ENCODE results near the gene DUSP28.
A peak's percentile ranks its signal among the peaks of the same experiment; 100 is the strongest.

The DUSP28 gene

DNA sequence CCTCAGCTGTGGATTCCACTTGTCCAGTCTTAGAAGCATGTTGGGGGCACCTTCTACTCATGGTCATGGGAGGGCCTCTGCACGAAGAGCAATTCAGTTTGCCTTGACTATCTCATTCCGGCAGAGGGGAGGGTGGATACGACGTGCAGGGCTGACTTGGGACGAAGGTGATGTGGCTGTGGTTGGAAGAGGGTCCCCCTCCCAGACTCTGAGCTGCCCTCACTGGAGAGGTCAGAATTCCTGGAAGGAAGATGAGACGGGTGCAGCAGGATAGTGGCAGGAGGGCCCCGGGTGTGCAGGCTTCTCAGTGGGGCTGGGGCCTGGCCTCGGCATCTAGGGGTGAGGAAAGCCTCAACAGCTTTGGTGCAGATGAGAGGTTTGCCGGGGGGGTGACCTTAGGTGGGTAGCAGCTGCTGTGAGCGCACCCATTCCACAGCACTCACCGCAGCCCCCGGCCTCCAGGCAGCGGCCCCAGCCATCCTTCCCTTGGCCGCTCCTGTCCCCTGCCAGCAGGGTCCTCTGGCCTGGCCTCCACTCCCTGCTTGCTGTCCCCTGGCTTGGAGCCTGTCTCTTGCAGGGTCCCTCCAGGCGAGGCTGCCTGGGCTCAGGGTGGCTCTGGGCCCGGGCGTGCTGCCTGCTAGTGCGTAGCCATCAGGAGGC, 11.3 kb downstream of the DUSP28 start:
- peaks cover 32% of the 10 kb centered on the region for H3K4me1 Mint-ChIP-seq (ENCODE audit: low read depth)
- no peaks in the 10 kb centered on the region for H3K27me3 Mint-ChIP-seq
- H3K4me3 Mint-ChIP-seq, result no peak overlapping the region
- H3K27ac Mint-ChIP-seq, result peak overlapping the region; percentile 36
- H3K9me3 Mint-ChIP-seq, result no peaks in the 10 kb centered on the region
- no peaks in the 10 kb centered on the region for H3K36me3 Mint-ChIP-seq (ENCODE audit: low read depth)

DNA sequence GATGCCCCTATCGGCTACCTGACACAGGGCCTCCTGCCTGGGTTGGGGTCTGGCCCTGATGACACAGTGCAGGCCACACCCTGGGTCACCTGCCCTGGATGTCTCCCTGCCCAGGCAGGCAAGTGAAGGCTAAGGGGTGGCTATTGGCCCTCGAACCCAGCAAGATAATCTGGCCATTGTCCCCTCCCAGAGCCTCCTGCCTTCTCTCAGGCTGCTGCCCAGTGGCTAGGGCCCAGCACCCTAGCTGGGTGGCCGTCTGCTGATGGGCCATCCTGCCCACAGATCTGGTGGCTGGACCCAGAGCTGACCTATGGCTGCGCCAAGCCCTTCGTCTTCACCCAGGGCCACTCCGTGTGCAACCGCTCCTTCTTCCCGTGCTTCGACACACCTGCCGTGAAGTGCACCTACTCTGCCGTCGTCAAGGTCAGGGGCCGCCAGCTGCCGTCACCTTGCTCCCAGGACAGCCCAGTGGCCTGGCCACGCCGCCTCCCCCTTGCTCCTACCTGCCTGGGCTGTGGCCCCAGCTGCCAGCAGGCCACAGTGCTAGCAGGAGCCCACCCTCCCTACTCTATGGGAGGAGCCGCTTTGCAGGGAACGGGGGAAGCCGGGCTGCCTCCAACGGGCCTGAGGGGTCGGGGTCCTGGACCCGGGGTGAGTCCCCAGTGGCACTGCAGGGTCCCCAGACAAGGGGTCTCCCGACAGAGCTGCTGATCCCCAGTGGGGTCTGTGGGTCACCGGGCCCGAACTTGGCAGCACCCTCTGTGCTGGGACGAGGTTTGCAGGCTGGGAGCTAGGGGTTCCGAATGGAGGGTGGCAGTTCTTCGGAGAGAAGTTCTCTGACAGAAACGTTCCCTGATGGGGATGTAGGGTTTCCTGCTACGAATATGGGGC, 12.2 kb downstream of the DUSP28 start:
- H3K27me3 Mint-ChIP-seq, result no peaks in the 10 kb centered on the region
- H3K4me1 Mint-ChIP-seq (ENCODE audit: low read depth), result peaks cover 27% of the 10 kb centered on the region
- no peak overlapping the region for H3K27ac Mint-ChIP-seq
- no peaks in the 10 kb centered on the region for H3K9me3 Mint-ChIP-seq
- H3K36me3 Mint-ChIP-seq (ENCODE audit: low read depth), result no peaks in the 10 kb centered on the region
- H3K4me3 Mint-ChIP-seq, result no peak overlapping the region

DNA sequence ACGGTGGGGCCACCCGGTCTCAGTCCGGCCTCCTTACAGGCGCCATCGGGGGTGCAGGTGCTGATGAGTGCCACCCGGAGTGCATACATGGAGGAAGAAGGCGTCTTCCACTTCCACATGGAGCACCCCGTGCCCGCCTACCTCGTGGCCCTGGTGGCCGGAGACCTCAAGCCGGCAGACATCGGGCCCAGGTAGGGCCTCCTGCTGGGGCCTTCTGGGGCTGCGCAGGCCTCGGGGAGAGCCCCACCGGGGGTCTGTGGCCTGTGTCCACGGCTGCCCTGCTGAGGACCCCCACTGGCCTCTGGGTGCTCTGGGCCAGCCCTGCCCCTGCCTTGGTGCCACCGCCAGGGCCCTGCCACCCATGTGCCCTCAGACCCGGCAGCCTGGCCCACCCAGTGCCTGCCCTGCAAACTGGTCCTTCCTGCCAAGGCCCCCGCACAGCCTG, 12.9 kb downstream of the DUSP28 start:
- no peaks in the 10 kb centered on the region for H3K27me3 Mint-ChIP-seq
- no peaks in the 10 kb centered on the region for H3K9me3 Mint-ChIP-seq
- H3K36me3 Mint-ChIP-seq (ENCODE audit: low read depth), result no peaks in the 10 kb centered on the region
- peaks cover 22% of the 10 kb centered on the region for H3K4me1 Mint-ChIP-seq (ENCODE audit: low read depth)
- no peak overlapping the region for H3K27ac Mint-ChIP-seq
- no peak overlapping the region for H3K4me3 Mint-ChIP-seq

DNA sequence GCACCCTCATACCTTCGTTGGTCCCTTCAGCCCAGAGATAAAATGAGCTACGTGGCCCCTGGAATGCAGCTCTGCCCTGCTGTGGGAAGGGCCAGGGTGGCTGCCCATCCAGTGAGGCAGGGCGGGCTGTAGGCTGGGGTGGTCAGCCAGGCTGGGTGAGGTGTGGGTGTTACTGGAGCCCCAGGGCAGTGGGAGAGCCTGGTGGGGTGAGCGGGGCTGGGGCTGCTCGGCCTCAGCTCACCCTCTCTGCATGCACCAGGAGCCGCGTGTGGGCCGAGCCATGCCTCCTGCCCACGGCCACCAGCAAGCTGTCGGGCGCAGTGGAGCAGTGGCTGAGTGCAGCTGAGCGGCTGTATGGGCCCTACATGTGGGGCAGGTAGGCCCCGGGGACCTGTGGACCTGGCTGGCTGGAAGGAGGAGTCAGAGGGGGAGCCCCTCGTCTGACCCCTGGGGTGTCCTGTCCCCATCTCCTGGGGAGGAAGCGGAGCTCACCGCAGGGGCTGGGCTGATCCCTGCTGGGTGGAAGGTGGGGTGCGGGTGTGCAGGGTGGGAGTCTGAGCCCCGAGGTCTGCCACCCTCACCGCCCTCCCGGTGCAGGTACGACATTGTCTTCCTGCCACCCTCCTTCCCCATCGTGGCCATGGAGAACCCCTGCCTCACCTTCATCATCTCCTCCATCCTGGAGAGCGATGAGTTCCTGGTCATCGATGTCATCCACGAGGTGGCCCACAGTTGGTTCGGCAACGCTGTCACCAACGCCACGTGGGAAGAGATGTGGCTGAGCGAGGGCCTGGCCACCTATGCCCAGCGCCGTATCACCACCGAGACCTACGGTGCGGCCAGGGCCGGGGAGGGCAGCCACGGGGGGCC, 13.6 kb downstream of the DUSP28 start:
- Mint-ChIP-seq H3K27me3 (no peaks in the 10 kb centered on the region), H3K4me3 (no peak overlapping the region), H3K36me3 (ENCODE audit: low read depth) (peaks cover 3% of the 10 kb centered on the region), H3K9me3 (no peaks in the 10 kb centered on the region), H3K27ac (no peak overlapping the region), H3K4me1 (ENCODE audit: low read depth) (peaks cover 22% of the 10 kb centered on the region)

DNA sequence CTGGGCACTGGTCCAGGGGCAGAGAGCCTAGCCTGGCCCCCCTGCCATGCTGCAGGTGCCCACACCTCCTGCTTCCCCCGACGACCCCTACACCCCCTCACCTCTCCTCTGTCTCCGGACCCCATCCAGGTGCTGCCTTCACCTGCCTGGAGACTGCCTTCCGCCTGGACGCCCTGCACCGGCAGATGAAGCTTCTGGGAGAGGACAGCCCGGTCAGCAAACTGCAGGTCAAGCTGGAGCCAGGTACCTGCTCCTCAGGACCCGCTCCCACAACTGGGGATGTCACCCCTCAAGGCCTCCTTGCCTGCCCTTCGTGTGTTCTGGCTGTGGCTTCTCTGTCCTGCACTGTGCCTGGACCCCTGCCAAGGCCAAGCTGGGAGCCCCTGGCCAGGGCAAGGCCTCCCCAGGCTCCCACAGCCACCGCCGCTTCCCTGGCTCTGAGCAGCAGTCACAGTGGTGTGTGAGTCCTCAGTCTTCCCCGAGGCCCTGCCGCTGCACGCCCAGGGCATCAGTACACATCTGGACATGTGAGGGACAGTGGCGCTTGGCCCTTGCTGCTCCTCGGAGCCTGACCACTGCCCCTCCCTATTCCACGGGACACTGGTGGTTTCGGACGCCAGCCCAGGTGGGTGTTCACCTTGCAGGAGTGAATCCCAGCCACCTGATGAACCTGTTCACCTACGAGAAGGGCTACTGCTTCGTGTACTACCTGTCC, 14.4 kb downstream of the DUSP28 start:
- peaks cover 5% of the 10 kb centered on the region for H3K36me3 Mint-ChIP-seq (ENCODE audit: low read depth)
- no peaks in the 10 kb centered on the region for H3K9me3 Mint-ChIP-seq
- H3K4me1 Mint-ChIP-seq (ENCODE audit: low read depth), result peaks cover 25% of the 10 kb centered on the region
- H3K4me3 Mint-ChIP-seq, result no peak overlapping the region
- H3K27me3 Mint-ChIP-seq, result no peaks in the 10 kb centered on the region
- no peak overlapping the region for H3K27ac Mint-ChIP-seq

DNA sequence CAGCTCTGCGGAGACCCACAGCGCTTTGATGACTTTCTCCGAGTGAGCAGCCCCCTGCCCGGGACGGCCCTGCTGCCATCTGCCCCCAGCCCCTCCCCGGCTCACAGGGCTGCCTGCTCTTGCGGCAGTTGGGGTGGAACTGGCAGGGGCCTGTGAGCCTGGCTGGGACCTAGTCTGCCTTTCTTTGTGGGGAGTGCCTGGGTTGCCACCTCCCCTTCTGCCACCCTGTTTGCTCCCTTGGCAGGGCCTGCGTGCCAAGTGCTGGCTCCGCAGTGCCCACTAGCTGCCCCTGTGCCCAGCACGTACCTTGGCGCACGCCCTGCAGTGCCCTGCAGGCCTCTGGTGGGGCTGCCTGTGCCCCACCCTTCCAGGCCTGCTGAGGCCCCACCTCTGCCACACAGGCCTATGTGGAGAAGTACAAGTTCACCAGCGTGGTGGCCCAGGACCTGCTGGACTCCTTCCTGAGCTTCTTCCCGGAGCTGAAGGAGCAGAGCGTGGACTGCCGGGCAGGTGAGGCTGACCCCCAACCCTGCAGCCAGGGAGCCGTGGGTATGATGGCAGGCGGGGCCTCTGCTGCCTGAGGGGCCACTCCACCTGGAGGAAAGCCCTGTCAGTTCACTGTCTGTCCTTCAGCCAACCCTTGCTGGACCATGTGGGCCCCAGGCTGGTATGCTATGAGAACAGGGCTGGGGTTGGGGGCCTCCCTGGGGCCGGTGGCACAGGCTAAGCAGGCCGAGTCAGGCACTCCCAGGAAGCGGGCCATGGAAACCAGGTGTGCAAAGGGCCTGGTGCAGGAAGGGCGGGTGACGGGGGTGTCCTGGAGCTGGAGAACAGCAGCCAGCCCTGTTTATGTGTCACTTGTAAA, 15.2 kb downstream of the DUSP28 start:
- Mint-ChIP-seq H3K4me1 (ENCODE audit: low read depth) (peaks cover 25% of the 10 kb centered on the region), H3K27me3 (no peaks in the 10 kb centered on the region), H3K36me3 (ENCODE audit: low read depth) (peaks cover 12% of the 10 kb centered on the region), H3K4me3 (no peak overlapping the region), H3K27ac (no peak overlapping the region), H3K9me3 (no peaks in the 10 kb centered on the region)

DNA sequence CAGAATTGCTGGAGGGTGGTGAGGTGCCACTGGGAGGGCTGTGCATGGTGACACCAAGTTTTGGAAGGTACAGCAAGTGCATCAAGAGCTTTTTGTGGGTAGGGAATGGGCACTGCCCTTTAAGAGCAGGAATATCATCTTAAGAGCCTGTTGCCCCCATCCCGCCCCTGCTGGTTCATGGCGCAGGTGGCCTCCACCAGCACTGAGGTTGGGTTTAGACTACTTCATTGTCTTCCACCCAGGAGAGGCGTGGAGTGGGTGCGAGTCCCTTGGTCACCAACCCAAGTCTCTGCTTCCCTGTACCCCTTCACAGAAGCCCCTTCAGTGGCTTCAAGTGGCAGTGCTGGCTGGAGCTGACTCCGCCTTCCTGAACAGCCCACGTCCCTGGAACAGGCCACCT, 15.9 kb downstream of the DUSP28 start:
- Mint-ChIP-seq H3K4me3 (no peak overlapping the region), H3K27me3 (no peaks in the 10 kb centered on the region), H3K9me3 (no peaks in the 10 kb centered on the region), H3K36me3 (ENCODE audit: low read depth) (peaks cover 20% of the 10 kb centered on the region), H3K27ac (no peak overlapping the region), H3K4me1 (ENCODE audit: low read depth) (peaks cover 20% of the 10 kb centered on the region)

DNA sequence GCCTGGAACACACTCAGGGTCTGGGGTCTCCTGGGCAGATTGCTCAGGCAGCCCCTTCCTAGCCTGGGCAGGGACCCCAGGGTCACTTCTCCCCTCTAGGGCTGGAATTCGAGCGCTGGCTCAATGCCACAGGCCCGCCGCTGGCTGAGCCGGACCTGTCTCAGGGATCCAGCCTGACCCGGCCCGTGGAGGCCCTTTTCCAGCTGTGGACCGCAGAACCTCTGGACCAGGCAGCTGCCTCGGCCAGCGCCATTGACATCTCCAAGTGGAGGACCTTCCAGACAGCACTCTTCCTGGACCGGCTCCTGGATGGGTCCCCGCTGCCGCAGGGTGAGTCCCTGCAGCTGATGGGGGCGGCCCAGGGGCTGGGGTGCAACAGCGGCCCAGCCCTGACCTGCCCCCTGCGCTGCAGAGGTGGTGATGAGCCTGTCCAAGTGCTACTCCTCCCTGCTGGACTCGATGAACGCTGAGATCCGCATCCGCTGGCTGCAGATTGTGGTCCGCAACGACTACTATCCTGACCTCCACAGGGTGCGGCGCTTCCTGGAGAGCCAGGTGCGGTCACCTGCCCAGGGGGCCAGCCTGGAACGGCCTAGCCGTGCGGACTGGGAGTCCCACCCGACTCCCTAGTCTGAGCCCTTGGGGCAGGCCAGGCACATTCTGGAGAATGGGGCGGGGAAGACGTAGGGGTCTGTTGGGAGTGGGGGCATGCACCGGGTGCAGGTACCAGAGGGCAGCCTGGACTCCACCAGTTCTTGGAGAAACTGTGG, 16.5 kb downstream of the DUSP28 start:
- peaks cover 24% of the 10 kb centered on the region for H3K36me3 Mint-ChIP-seq (ENCODE audit: low read depth)
- H3K4me1 Mint-ChIP-seq (ENCODE audit: low read depth), result peaks cover 16% of the 10 kb centered on the region
- H3K27ac Mint-ChIP-seq, result no peak overlapping the region
- no peak overlapping the region for H3K4me3 Mint-ChIP-seq
- no peaks in the 10 kb centered on the region for H3K27me3 Mint-ChIP-seq
- H3K9me3 Mint-ChIP-seq, result no peaks in the 10 kb centered on the region

DNA sequence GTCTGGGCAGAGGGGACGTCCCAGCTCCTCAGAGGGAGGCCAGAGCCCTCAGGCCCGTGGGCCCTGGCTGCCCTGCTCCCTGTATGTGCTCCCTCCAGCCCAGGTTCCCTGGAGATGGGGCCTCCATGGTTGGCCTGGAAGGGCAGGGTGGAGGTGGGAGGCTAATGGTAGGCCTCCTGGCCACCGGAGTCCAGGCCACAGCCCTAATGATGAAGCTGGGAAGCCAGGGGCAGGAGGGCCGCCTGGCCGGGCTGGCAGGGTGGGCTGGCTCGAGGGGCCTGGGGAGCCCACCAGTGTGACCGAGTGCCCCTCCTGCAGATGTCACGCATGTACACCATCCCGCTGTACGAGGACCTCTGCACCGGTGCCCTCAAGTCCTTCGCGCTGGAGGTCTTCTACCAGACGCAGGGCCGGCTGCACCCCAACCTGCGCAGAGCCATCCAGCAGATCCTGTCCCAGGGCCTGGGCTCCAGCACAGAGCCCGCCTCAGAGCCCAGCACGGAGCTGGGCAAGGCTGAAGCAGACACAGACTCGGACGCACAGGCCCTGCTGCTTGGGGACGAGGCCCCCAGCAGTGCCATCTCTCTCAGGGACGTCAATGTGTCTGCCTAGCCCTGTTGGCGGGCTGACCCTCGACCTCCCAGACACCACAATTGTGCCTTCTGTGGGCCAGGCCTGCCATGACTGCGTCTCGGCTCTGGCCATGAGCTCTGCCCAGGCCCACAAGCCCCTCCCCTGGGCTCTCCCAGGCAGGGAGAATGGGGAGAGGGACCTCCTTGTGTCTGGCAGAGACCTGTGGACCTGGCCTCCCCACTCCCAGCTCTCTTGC, 17.3 kb downstream of the DUSP28 start:
- peaks cover 30% of the 10 kb centered on the region for H3K36me3 Mint-ChIP-seq (ENCODE audit: low read depth)
- no peak overlapping the region for H3K4me3 Mint-ChIP-seq
- peaks cover 21% of the 10 kb centered on the region for H3K4me1 Mint-ChIP-seq (ENCODE audit: low read depth)
- H3K27me3 Mint-ChIP-seq, result no peaks in the 10 kb centered on the region
- H3K27ac Mint-ChIP-seq, result no peak overlapping the region
- no peaks in the 10 kb centered on the region for H3K9me3 Mint-ChIP-seq

DNA sequence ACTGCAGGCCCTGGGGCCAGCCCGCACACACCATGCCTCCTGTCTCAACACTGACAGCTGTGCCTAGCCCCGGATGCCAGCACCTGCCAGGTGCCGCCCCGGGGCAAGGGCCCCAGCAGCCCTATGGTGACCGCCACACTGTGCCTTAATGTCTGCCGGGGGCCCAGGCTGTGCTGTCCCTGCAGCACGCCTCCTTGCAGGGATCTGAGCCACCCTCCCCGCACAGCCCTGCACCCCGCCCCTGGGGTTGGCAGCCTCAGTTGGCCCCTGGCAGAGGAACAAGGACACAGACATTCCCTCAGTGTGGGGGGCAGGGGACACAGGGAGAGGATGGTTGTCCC, 17.9 kb downstream of the DUSP28 start:
- H3K9me3 Mint-ChIP-seq, result no peaks in the 10 kb centered on the region
- H3K36me3 Mint-ChIP-seq (ENCODE audit: low read depth), result peaks cover 31% of the 10 kb centered on the region
- peaks cover 26% of the 10 kb centered on the region for H3K4me1 Mint-ChIP-seq (ENCODE audit: low read depth)
- H3K27ac Mint-ChIP-seq, result no peak overlapping the region
- no peak overlapping the region for H3K4me3 Mint-ChIP-seq
- H3K27me3 Mint-ChIP-seq, result no peaks in the 10 kb centered on the region

DNA sequence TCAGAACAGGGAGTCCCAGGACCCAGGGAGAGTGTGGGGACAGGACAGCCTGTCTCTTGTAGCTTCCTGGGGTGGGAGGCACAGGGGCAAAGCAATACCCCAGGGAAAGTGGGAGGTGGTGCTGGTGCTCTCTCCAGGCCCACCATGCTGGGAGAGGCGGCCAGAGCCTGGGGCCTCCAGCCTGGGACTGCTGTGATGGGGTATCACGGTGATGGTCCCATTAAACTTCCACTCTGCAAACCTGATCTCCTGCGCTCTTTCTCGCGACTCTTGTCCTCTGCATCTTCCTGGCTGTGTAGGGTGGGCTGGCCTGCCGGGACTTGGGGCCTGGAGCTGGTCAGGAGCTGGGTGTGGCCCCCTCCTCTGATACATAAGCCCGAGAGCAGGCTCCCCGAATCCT, 18.3 kb downstream of the DUSP28 start:
- Mint-ChIP-seq H3K4me3 (no peak overlapping the region), H3K27me3 (no peaks in the 10 kb centered on the region), H3K4me1 (ENCODE audit: low read depth) (peaks cover 28% of the 10 kb centered on the region), H3K27ac (no peak overlapping the region), H3K36me3 (ENCODE audit: low read depth) (peaks cover 31% of the 10 kb centered on the region), H3K9me3 (no peaks in the 10 kb centered on the region)

DNA sequence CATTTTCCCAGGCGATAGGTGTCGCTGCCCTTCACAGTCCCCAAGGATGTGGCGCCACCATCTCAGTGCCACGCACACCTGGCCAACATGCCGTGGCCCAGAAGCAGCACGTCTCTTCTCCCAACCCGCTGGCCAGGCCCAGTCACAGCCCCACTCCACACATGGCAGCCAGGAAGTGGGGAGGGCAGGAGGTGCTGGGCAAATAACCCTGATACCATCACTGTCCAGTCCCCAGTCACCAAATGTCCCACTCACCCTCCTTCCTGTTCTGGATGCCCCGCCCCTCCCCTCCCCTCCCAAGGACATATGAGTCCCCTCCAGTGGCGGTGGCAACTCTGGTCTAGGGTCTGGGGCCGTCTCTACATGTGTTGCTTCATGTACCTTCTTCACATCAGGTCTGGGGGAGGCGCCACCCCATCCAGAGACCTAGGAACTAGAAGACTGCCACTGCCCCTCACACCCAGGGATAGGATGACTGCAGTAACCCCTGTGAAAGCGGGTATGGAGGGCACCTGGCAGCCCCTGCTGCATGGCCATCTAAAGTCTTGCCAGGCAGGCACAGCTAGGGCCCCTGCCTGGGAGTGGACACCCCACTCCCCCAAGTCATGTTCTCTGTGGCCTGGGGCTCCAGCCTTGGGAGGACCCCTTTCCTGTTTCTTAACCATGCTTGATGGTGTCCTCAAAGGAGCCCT, 19.1 kb downstream of the DUSP28 start:
- Mint-ChIP-seq H3K27ac (peak overlapping the region; percentile 65), H3K4me1 (ENCODE audit: low read depth) (peaks cover 32% of the 10 kb centered on the region), H3K9me3 (no peaks in the 10 kb centered on the region), H3K36me3 (ENCODE audit: low read depth) (peaks cover 31% of the 10 kb centered on the region), H3K27me3 (no peaks in the 10 kb centered on the region), H3K4me3 (no peak overlapping the region)
